ENCODE data around the gene ETNPPL.

DNA sequence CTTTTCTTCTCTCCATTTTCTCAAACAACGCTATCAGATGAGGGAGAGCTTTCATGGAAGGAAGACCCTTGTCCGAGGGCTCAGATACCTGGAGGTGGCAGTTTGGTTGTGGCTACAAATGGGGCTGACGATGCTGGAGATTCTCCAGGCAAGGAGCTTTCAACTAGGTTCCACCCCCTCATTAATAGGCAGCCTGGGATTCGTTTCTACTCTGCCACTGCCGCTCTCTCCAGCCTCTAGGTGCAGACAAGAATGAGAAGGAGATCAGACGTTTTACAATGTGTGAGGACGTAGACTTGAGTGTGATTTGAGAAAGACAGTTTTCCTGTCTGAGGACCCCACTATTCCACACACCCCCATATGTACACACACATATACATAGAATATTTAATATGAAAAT lies 53.1 kb downstream of the ETNPPL start:
- no peak for TF ChIP-seq CTCF (IDR thresholded peaks at IDR 0.05)
- TF ChIP-seq EP300 (IDR thresholded peaks at IDR 0.05) = no peak
- no peak for TF ChIP-seq POLR2A (IDR thresholded peaks at IDR 0.05)
